GM08714 (cell line): Measurements from ENCODE around the gene MSL2.
"Not testable (repeated sequence)": the region's sequence is repeated elsewhere in the genome, so short reads cannot be mapped to it uniquely, and the experiment has no call there.

ENCODE experiments used
- H3K4me3 ChIP-seq: fragments of 200-500 bp; sonication (Bioruptor generic); 2 replicates; pipeline ENCODE4 v1.5.1; 2014; ENCODE audit warnings: mild to moderate bottlenecking, low read length, inconsistent platforms
- ZNF274 ChIP-seq: IDR thresholded peaks from 2 replicates; pipeline ENCODE4 v1.6.1; 2012; ENCODE audit warnings: mild to moderate bottlenecking, low read depth, low read length

Gene MSL2, protein sequence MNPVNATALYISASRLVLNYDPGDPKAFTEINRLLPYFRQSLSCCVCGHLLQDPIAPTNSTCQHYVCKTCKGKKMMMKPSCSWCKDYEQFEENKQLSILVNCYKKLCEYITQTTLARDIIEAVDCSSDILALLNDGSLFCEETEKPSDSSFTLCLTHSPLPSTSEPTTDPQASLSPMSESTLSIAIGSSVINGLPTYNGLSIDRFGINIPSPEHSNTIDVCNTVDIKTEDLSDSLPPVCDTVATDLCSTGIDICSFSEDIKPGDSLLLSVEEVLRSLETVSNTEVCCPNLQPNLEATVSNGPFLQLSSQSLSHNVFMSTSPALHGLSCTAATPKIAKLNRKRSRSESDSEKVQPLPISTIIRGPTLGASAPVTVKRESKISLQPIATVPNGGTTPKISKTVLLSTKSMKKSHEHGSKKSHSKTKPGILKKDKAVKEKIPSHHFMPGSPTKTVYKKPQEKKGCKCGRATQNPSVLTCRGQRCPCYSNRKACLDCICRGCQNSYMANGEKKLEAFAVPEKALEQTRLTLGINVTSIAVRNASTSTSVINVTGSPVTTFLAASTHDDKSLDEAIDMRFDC

GRCh38 chr3:136196064-136196400 is at the start of gene MSL2:
MSL2 (minus strand) TSS chr3:136196335; CDS start chr3:136195113, 1,222 bp downstream.
- TF ChIP-seq ZNF274 = no peak
- H3K4me3 ChIP-seq = peak within 1 kb of the TSS; percentile 71

- no peak for TF ChIP-seq ZNF274
- H3K4me3 ChIP-seq = no peak overlapping the region
These were observed 49.6 kb upstream of the MSL2 start for GRCh38 chr3:136245691-136246090.

DNA sequence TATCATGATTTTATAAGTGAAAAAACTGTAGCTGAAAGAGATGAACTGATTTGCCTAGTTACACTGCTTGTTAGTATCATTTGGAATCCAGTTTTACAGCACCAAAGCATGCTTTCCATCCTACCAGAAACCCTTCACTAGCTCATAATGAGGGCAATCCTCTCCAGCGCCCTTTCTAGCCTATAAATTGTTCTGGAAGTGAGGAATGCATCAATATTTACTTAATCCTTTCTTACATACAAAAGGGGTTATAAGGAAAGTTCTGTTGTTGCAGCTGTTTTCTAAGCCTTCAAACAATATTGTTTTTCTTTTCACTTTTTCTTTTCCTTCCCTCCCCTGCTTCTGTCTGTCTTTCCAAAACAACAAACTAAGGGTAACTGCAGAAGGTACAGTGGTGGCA is 43.0 kb upstream of the MSL2 start:
- no peak overlapping the region for H3K4me3 ChIP-seq
- no peak for TF ChIP-seq ZNF274

DNA sequence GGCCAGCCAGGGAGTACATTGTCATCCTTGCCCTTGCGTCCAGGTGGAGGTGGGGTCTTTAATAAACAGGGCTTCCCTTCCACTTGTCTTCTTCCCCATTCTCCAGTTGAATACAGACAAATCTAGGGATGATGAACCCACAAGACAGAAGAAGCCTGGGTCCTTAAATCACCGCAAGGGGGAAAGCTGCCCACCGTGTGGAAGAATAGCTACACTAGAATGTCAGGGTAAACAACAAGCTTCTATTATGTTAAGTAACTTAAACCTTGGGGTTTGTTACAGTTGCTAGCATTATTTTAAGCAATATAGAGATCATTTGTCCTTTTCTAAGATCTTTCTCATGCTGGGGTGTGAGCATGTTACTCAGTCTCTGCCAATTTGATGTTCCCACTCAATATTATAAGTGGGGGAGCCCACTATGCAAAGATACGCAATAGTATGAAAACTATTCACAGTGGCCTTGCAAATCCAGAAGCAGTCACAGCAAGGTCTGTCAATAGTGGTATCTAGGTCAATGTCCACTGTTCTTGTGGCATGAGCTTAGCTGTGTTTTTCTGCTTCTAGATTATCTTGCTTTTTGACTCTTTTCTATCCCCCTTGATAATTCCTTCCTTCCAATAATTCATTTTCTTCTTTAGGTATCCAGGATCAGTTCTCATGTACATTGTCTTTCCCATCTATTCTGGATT is 42.0 kb upstream of the MSL2 start:
- no peak for TF ChIP-seq ZNF274
- H3K4me3 ChIP-seq = no peak overlapping the region

- H3K4me3 ChIP-seq = no peak overlapping the region
- no peak for TF ChIP-seq ZNF274
These were observed 41.0 kb upstream of the MSL2 start for GRCh38 chr3:136237103-136237502.

DNA sequence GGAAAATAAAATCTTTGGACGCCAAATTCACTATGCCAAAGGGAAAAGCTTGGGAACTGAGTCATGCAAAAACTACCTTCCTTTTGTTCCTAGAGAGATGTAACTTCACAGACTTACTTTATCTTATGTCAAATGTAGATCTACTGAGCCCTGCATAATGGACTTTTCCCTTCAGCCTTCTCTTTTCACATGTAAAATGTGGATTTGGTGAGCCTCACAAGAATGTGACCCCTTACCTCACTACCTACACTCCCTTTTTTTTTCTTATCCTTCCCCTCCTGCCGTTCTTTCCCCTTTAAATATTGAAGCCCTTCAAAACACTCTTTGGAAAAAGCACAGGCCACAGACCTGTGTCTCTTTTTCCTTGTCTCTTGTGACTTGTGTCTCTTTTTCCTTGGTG is 40.0 kb upstream of the MSL2 start:
- H3K4me3 ChIP-seq = no peak overlapping the region
- TF ChIP-seq ZNF274 = no peak

DNA sequence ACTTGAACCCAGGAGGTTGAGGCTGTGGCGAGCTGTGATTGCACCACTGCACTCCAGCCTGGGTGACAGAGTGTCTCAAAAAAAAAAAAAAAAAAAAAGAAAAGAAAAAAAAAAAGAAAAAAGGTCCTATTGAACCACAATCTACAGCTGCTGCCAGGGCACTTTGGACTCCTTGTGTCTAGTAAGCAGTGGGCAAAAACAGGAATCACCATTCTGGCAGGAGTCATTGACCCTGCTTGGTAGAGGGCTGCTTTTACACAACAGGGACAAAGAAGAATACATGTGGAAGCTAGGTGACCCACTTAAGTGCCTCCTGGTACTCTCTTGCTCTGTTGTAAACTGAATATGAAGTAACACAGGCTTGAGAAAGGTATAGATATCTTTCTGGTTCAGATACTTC is 39.4 kb upstream of the MSL2 start:
- no peak for TF ChIP-seq ZNF274

DNA sequence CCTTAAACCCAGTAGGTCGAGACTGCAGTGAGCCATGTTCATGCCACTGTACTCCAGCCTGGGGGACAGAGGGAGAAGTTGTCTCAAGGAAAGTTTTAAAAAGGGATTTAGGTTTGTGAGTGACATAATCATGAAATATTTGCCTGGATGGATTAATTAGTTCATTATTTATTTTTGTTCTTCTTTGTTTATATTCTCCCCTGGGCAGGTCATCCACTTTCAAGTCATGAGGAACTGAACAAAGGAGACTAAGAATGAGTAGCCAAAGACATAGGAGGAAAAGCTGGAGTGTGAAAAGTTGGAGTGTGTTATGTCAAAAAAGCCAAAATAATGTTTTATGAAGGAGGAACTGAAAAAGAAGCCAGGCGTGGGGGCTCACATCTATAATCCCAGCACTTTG is 36.3 kb upstream of the MSL2 start:
- no peak overlapping the region for H3K4me3 ChIP-seq
- no peak for TF ChIP-seq ZNF274

More for the DNA sequence above, 39.4 kb upstream of the MSL2 start:
- H3K4me3 ChIP-seq = no peak overlapping the region

DNA sequence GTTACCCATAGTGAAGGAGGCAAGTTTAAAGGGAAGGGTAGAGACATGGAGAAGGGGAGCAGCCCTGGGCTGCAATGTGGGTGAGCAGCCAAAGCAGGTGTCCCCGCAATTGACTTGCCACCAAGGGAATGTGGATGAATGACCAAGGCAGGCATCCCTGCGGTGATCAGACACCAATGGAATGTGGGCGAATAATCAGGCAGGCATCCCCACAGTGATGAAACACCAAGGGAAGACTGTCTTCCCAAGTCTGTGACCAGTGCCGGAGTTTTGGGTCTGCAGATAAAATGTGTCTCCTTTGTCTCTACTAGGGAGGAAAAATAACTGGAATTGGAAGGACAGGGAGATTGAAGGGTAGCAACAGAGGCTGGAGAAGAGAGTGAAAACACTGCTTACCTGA is 26.6 kb upstream of the MSL2 start:
- H3K4me3 ChIP-seq = not testable (repeated sequence)

- TF ChIP-seq ZNF274 = no peak
- no peak overlapping the region for H3K4me3 ChIP-seq
These were observed 15.4 kb upstream of the MSL2 start for GRCh38 chr3:136211547-136211946.

DNA sequence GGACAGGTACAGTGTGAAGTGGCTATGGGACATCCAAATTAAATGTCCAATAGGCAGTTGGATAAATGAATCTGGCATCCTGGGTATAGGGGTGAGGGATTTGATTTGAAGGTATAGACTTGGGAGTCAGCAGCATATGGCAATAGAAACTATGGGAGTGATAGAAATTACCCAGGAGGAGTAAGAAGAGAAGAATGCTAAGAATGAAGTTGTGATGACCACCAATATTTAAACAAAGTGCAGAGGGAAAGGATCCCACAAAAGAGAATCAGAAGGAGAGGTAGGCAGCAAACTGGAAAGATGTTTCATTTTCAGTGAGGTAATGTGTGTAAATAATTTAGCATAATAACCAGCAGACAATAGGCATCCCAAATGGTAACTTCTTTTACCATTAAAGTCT is 13.8 kb upstream of the MSL2 start:
- H3K4me3 ChIP-seq = no peak overlapping the region
- no peak for TF ChIP-seq ZNF274

DNA sequence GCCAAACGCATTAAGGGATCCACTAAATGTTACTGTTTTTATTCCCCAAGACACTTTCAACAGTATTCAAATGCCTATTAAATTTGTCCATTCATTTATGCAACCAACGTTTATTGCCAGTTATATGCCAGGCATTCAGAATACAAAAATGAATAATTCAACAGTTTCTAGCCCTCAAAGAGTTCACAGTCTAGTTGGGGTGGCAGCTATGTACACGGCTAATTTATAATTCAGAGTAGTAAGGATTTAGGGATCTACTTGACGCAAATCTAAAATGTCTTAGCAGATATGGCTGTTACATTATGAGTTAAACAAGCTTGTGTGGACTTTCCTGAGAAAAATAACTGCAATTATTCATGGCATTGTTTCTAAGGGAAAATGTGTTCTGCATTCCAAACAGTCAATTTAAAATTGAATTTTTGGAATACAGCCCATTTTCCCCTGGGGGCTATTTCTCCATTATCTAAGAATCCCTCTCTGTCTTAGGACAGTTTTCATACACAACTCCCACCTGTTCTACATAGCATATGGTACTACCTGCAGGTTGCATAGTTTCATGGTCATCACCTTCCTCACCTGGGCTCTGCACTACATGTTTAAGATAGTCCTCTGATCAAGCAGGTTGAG is 11.5 kb upstream of the MSL2 start:
- TF ChIP-seq ZNF274 = no peak

GRCh38 chr3:136199219-136199618 is 3.1 kb upstream of the MSL2 start:
- H3K4me3 ChIP-seq = not testable (repeated sequence)

More for the DNA sequence above, 11.5 kb upstream of the MSL2 start:
- no peak overlapping the region for H3K4me3 ChIP-seq

DNA sequence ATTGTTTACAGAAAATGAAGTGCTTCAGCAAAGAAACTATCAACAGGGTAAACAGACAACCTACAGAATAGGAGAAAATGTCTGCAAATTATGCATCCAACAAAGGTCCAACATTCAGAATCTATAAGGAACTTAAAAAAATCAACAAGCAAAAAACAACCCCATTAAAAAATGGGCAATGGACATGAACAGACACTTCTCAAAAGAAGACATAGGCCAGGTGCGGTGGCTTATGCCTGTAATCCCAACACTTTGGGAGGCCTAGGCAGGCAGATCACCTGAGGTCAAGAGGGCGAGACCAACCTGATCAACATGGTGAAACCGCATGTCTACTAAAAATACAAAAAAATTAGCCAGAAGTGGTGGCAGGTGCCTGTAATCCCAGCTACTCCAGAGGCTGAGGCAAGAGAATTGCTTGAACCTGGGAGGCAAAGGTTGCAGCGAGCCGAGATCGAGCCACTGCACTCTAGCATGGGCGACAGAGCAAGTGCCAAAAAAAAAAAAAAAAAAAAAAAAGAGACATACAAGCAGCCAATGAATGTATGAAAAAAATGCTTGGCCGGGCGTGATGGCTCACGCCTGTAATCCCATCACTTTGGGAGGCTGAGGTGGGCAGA is 2.4 kb upstream of the MSL2 start:
- H3K4me3 ChIP-seq = not testable (repeated sequence)
